Inferior parietal cortex (tissue), 1 donor: ENCODE data around the gene LRRFIP1.
"Not testable (repeated sequence)": the region's sequence is repeated elsewhere in the genome, so short reads cannot be mapped to it uniquely, and the experiment has no call there.

Source experiments
- DNase-seq: peaks from one replicate; pipeline ENCODE4 v3.0.0-alpha.2; 2016; ENCODE audit errors: extremely low spot score

LRRFIP1 gene

GRCh38 chr2:237627441-237628246, at the start of gene LRRFIP1:
LRRFIP1 (plus strand) TSS chr2:237627587; CDS start chr2:237627645, 58 bp downstream.
- DNase-seq: no peak

GRCh38 chr2:237577956-237578870, 49.2 kb upstream of the LRRFIP1 start:
- DNase-seq: no peak

GRCh38 chr2:237581326-237581725, 46.1 kb upstream of the LRRFIP1 start:
- no peak for DNase-seq

- DNase-seq: peak; percentile 53
Observed at GRCh38 chr2:237581751-237582746, 45.3 kb upstream of the LRRFIP1 start.

- no peak for DNase-seq
Observed at GRCh38 chr2:237583385-237584295, 43.7 kb upstream of the LRRFIP1 start.

- DNase-seq: no peak
Observed at GRCh38 chr2:237585590-237586221, 41.7 kb upstream of the LRRFIP1 start.

GRCh38 chr2:237588044-237588696, 39.2 kb upstream of the LRRFIP1 start:
- no peak for DNase-seq

GRCh38 chr2:237590272-237591140, 36.9 kb upstream of the LRRFIP1 start, which contains the start of gene RAB17:
RAB17 (minus strand) TSS chr2:237590734; CDS start chr2:237586154, 4,580 bp downstream.
- no peak for DNase-seq

- DNase-seq: no peak
Observed at GRCh38 chr2:237591141-237591881, 36.1 kb upstream of the LRRFIP1 start.

- no peak for DNase-seq
Observed at GRCh38 chr2:237592425-237592980, 34.9 kb upstream of the LRRFIP1 start.

GRCh38 chr2:237593036-237593435, 34.4 kb upstream of the LRRFIP1 start:
- no peak for DNase-seq

- no peak for DNase-seq
Observed at GRCh38 chr2:237593596-237594320, 33.6 kb upstream of the LRRFIP1 start.

- DNase-seq: no peak
Observed at GRCh38 chr2:237594514-237594871, 32.9 kb upstream of the LRRFIP1 start.

- DNase-seq: not testable (repeated sequence)
Observed at GRCh38 chr2:237595829-237596519, 31.4 kb upstream of the LRRFIP1 start.

GRCh38 chr2:237596520-237597195, 30.7 kb upstream of the LRRFIP1 start:
- no peak for DNase-seq
